Measurements from ENCODE around the gene STPG4. TPM values are rescaled to one million over a fixed set of nuclear protein-coding genes. Genes with fewer than 3 reads are reported as not detected.
A peak's percentile ranks its signal among the peaks of the same experiment; 100 is the strongest.

STPG4 gene, protein sequence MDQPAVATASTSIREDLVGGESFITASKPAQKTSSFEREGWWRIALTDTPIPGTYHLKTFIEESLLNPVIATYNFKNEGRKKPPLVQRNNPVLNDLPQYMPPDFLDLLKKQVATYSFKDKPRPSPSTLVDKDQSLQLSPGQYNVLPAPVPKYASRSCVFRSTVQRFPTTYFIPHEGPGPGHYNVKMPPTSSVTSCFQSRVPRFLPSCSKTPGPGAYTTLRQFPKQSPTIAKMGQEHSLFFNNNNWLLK
- under 0.01 and 0.51 TPM in 2 replicates for total RNA-seq

DNA sequence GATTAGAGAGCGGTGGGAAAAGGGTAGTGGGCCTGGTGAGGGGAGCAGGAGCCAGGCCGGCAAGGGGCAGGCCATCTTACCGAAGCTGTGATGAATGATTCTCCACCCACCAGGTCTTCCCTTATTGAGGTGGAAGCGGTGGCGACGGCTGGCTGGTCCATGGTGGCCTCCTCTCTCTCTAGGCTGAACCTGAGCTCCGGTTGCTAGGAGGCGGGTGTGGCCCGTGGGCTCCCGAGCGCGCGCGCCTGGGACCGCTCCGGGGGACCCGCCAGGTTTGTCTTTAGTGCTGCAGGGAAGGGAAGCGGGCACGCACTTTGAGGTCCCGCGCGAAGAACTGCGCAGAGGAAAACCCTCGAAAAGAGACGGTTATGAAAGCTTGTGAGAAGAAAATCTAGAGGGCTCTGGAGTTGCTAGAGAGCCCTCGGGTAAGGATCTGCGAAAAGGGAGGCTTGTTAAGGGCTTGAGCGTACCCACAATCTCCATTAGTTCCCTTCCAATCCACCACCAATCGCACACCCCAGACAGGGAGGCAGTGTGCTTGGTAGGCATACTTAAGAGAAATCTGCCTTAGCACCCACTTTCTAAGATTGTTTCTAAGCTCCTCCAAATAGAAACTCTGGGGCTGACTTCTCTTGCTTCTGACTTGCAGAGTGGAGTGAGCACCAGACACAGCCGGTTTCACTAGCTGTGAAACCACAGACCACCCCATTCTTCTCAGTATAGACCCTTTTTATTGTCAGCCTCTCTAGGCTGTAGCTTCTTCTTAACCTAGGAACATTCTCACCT, at the start of gene STPG4:
TSS of gene STPG4 (minus strand) at position 218 of the 786 bp plus-strand sequence. CDS start at position 161, 57 bp downstream.
- Histone ChIP-seq H3K36me3 (ENCODE audit: control insufficient read depth, insufficient read depth, low read length) (peaks cover 4% of the 10 kb centered on the region), H3K27me3 (ENCODE audit: control insufficient read depth, insufficient read depth, low read length) (no peaks in the 10 kb centered on the region), H3K4me3 (ENCODE audit: low read depth, low read length) (no peak within 1 kb of the TSS)
- DNase-seq (ENCODE audit: low read depth) (no peak), FAIRE-seq (no peak)
- TF ChIP-seq, protein P1, sequence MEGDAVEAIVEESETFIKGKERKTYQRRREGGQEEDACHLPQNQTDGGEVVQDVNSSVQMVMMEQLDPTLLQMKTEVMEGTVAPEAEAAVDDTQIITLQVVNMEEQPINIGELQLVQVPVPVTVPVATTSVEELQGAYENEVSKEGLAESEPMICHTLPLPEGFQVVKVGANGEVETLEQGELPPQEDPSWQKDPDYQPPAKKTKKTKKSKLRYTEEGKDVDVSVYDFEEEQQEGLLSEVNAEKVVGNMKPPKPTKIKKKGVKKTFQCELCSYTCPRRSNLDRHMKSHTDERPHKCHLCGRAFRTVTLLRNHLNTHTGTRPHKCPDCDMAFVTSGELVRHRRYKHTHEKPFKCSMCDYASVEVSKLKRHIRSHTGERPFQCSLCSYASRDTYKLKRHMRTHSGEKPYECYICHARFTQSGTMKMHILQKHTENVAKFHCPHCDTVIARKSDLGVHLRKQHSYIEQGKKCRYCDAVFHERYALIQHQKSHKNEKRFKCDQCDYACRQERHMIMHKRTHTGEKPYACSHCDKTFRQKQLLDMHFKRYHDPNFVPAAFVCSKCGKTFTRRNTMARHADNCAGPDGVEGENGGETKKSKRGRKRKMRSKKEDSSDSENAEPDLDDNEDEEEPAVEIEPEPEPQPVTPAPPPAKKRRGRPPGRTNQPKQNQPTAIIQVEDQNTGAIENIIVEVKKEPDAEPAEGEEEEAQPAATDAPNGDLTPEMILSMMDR (IDR thresholded peaks at IDR 0.05; ENCODE audit: insufficient read depth, low read length, severe bottlenecking) = no peak

DNA sequence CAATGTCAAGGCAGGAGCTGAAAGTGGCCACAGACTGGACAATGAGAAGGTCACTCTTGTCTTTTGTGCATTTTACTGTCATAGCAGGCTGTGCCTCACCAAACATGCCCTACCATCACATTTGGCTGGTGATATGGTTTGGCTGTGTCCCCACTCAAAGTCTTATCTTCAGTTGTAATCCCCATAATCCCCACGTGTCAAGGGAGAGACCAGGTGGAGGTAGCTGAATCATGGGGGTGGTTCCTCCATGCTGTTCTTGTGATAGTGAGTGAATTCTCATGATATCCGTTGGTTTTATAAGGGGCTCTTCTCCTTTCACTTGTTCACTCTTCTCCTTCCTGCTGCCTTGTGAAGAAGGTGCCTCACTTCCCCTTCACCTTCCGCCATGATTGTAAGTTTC, 49.6 kb upstream of the STPG4 start:
- DNase-seq (ENCODE audit: low read depth) (no peak), FAIRE-seq (no peak)
- TF ChIP-seq, protein P1 (IDR thresholded peaks at IDR 0.05; ENCODE audit: insufficient read depth, low read length, severe bottlenecking) = no peak
- Histone ChIP-seq H3K36me3 (ENCODE audit: control insufficient read depth, insufficient read depth, low read length) (no peaks in the 10 kb centered on the region), H3K27me3 (ENCODE audit: control insufficient read depth, insufficient read depth, low read length) (no peaks in the 10 kb centered on the region), H3K4me3 (ENCODE audit: low read depth, low read length) (no peak overlapping the region)

DNA sequence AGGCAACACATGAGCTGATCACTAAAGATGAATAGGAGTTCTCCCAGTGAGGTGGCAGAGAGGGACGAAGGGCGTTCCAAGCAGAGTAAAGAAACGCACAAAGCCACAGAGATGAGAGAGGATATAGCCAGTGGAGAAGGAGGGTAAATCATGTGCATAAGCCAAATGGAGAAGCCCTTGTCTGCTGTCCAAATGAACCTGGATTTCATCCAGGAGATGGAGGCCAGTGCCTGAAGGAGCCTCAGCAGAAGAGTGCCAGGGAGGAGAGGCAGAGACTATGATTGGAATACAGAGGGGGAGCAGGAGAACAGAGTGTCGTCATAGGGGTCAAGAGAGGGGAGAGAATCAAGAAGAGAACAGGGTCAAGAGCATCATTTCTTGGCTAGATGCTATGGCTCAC, 48.9 kb upstream of the STPG4 start:
- Histone ChIP-seq H3K36me3 (ENCODE audit: control insufficient read depth, insufficient read depth, low read length) (no peaks in the 10 kb centered on the region), H3K27me3 (ENCODE audit: control insufficient read depth, insufficient read depth, low read length) (no peaks in the 10 kb centered on the region), H3K4me3 (ENCODE audit: low read depth, low read length) (no peak overlapping the region)
- TF ChIP-seq, protein P1 (IDR thresholded peaks at IDR 0.05; ENCODE audit: insufficient read depth, low read length, severe bottlenecking) = no peak
- DNase-seq (ENCODE audit: low read depth) (no peak), FAIRE-seq (no peak)

DNA sequence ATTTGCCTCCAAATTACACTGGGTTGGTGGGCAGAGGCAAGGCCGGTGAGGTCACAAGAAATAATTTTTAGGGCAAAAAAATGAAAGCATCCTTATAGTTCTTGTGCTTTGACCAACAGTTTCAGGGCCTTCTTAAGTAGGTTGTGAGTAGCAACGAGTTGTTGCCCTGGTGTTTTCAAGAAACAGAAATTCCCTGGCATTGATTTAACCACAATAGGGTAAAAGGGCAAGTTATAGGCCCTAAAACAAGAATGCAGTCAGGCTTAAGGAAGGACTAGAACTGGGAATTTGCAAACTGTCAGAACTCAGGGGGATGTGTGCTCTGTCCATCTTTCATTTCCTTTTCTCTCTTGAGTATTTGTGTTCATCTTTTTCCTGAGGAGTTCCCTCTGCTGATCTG, 46.1 kb upstream of the STPG4 start:
- Histone ChIP-seq H3K36me3 (ENCODE audit: control insufficient read depth, insufficient read depth, low read length) (no peaks in the 10 kb centered on the region), H3K27me3 (ENCODE audit: control insufficient read depth, insufficient read depth, low read length) (no peaks in the 10 kb centered on the region), H3K4me3 (ENCODE audit: low read depth, low read length) (no peak overlapping the region)
- FAIRE-seq (no peak), DNase-seq (ENCODE audit: low read depth) (no peak)
- TF ChIP-seq, protein P1 (IDR thresholded peaks at IDR 0.05; ENCODE audit: insufficient read depth, low read length, severe bottlenecking) = no peak

DNA sequence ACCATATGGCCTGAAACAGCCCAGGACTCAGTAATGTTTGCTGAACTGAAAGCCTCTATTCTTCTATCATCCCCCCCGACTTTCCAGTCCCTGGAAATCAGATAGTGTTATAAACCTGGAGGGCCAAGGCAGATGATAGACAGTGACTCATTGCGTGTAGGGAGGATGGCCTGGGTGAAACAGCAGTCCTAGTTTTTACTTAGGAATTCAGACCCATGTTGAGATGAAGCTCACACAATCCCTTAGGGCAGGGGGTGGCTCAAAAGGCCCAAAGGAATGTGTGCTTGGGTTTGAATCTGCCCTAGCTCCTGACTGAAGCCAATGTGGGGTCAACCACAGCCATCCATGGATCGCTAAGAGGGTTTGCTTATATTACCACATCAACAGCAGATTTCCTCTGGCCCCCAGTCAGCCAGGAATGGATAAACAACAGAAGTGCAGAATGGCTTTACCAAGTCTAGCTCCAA, 43.9 kb upstream of the STPG4 start:
- TF ChIP-seq, protein P1 (IDR thresholded peaks at IDR 0.05; ENCODE audit: insufficient read depth, low read length, severe bottlenecking) = no peak
- H3K4me3 ChIP-seq (ENCODE audit: low read depth, low read length) = no peak overlapping the region
- no peak for FAIRE-seq
- DNase-seq (ENCODE audit: low read depth) = peak; percentile 60
- H3K36me3 ChIP-seq (ENCODE audit: control insufficient read depth, insufficient read depth, low read length) = no peaks in the 10 kb centered on the region
- no peaks in the 10 kb centered on the region for H3K27me3 ChIP-seq (ENCODE audit: control insufficient read depth, insufficient read depth, low read length)

Measured in bronchial epithelial cell (primary cell).